KMS-11 (cell line): Measurements from ENCODE around the gene UTY.

ENCODE experiments used
- H2AFZ ChIP-seq: fragments of 200-600 bp; sonication (generic); 2 replicates; pipeline ENCODE4 v1.6.1; 2016; ENCODE audit warnings: antibody characterized with exemption, mixed run types, low read depth
- H3K27ac ChIP-seq: fragments of 200-600 bp; sonication (generic); 2 replicates; pipeline ENCODE4 v1.6.1; 2016; ENCODE audit warnings: mild to moderate bottlenecking, mixed run types
- H3K27me3 ChIP-seq: fragments of 200-600 bp; sonication (generic); 2 replicates; pipeline ENCODE4 v1.6.1; 2017; ENCODE audit warnings: mild to moderate bottlenecking, low read depth, mixed run types, moderate library complexity; ENCODE audit not compliant: insufficient read depth
- H3K36me3 ChIP-seq: fragments of 200-600 bp; sonication (generic); 2 replicates; pipeline ENCODE4 v1.6.1; 2017; ENCODE audit warnings: mild to moderate bottlenecking, mixed run types; ENCODE audit not compliant: insufficient read depth
- H3K4me1 ChIP-seq: fragments of 200-600 bp; sonication (generic); 2 replicates; pipeline ENCODE4 v1.6.1; 2016; ENCODE audit warnings: mild to moderate bottlenecking, low read depth, mixed run types; ENCODE audit not compliant: poor library complexity, severe bottlenecking
- H3K4me2 ChIP-seq: fragments of 200-600 bp; sonication (generic); 2 replicates; pipeline ENCODE4 v1.7.0; 2016; ENCODE audit warnings: mild to moderate bottlenecking, mixed run types
- H3K4me3 ChIP-seq: fragments of 200-600 bp; sonication (generic); IDR thresholded peaks from 2 replicates; pipeline ENCODE4 v1.6.1; 2017; ENCODE audit warnings: low read depth, low read length, mixed read lengths; ENCODE audit not compliant: insufficient read depth
- H3K79me2 ChIP-seq: fragments of 200-600 bp; sonication (generic); 2 replicates; pipeline ENCODE4 v1.6.1; 2016; ENCODE audit warnings: low read depth, mixed run types; ENCODE audit not compliant: insufficient read depth
- H3K9ac ChIP-seq: fragments of 200-600 bp; sonication (generic); 2 replicates; pipeline ENCODE4 v1.6.1; 2016; ENCODE audit warnings: mild to moderate bottlenecking, mixed run types
- H4K20me1 ChIP-seq: fragments of 200-600 bp; sonication (generic); 2 replicates; pipeline ENCODE4 v1.6.1; 2016; ENCODE audit warnings: mild to moderate bottlenecking, mixed run types; ENCODE audit not compliant: insufficient read depth
- TF ChIP-seq, protein P1 (sequence below): fragments of 200-600 bp; sonication (generic); conservative IDR thresholded peaks from 2 replicates; pipeline ENCODE4 v1.6.1; 2017; ENCODE audit warnings: low read depth, mild to moderate bottlenecking, antibody characterized with exemption, low read length, moderate library complexity, mixed read lengths

Gene UTY

GRCh38 chrY:13205214-13205613 is 274.6 kb downstream of the UTY start:
- Histone ChIP-seq H3K36me3 (no peaks in the 10 kb centered on the region), H3K9ac (no peak overlapping the region), H3K27ac (no peak overlapping the region), H2AFZ (no peak overlapping the region), H3K27me3 (no peaks in the 10 kb centered on the region), H3K4me3 (no peak overlapping the region), H3K79me2 (no peaks in the 10 kb centered on the region), H3K4me1 (no peaks in the 10 kb centered on the region), H3K4me2 (no peak overlapping the region), H4K20me1 (no peaks in the 10 kb centered on the region)
- TF ChIP-seq, protein P1, sequence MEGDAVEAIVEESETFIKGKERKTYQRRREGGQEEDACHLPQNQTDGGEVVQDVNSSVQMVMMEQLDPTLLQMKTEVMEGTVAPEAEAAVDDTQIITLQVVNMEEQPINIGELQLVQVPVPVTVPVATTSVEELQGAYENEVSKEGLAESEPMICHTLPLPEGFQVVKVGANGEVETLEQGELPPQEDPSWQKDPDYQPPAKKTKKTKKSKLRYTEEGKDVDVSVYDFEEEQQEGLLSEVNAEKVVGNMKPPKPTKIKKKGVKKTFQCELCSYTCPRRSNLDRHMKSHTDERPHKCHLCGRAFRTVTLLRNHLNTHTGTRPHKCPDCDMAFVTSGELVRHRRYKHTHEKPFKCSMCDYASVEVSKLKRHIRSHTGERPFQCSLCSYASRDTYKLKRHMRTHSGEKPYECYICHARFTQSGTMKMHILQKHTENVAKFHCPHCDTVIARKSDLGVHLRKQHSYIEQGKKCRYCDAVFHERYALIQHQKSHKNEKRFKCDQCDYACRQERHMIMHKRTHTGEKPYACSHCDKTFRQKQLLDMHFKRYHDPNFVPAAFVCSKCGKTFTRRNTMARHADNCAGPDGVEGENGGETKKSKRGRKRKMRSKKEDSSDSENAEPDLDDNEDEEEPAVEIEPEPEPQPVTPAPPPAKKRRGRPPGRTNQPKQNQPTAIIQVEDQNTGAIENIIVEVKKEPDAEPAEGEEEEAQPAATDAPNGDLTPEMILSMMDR = no peak
